Panc1 (cell line): Measurements from ENCODE around the gene ASCC2. TPM values are rescaled to one million over a fixed set of nuclear protein-coding genes. Genes with fewer than 3 reads are reported as not detected.

Experiments used
- ATAC-seq: fragments of 200-7000 bp; cut with Tn5 transposase; 2 replicates; pipeline ENCODE4 v1.9.1; 2020; ENCODE audit warnings: mild to moderate bottlenecking, moderate library complexity
- BruUV-seq: library from RNA; stranded (reverse); fragments of 400-500 nt; replicated peaks from 2 replicates; lab custom pipeline; 2021; lab: Mats Ljungman, UMichigan
- CTCF ChIA-PET: fragments of 300-600 bp; sonication (Branson Sonifier 250); formaldehyde crosslinking; loops from one replicate; lab custom pipeline; 2022; ENCODE audit warnings: antibody characterized with exemption; lab: Charles Lee
- POLR2A ChIA-PET: fragments of 300-600 bp; sonication (Branson Sonifier 250); formaldehyde crosslinking; loops from one replicate; lab custom pipeline; 2022; ENCODE audit warnings: antibody characterized with exemption; lab: Charles Lee
- DNase-seq: peaks from one replicate; pipeline ENCODE4 v3.0.0-alpha.2; 2010; ENCODE audit warnings: low read depth, low spot score
- H3K27ac ChIP-seq: 2 replicates; pipeline ENCODE4 v1.5.1; 2011; ENCODE audit warnings: mild to moderate bottlenecking, low read length, inconsistent platforms
- H3K27me3 ChIP-seq: fragments of 200-500 bp; sonication (Bioruptor generic); 2 replicates; pipeline ENCODE4 v1.6.0; 2014; ENCODE audit warnings: low read length, inconsistent platforms; ENCODE audit not compliant: control insufficient read depth, insufficient read depth
- H3K36me3 ChIP-seq: fragments of 200-500 bp; sonication (Bioruptor generic); 2 replicates; pipeline ENCODE4 v1.5.1; 2014; ENCODE audit warnings: inconsistent platforms, mild to moderate bottlenecking, low read length, moderate library complexity; ENCODE audit not compliant: control insufficient read depth, insufficient read depth
- H3K4me1 ChIP-seq: 2 replicates; pipeline ENCODE4 v1.5.1; 2011; ENCODE audit warnings: inconsistent platforms, mild to moderate bottlenecking, low read length, moderate library complexity; ENCODE audit not compliant: control insufficient read depth, insufficient read depth
- H3K4me3 ChIP-seq, 2 experiments: 2 replicates each; pipeline ENCODE4 v1.5.1; 2011 to 2012; ENCODE audit warnings: low read depth in 2 of 2, low read length in 2 of 2, mild to moderate bottlenecking in 2 of 2, inconsistent platforms in 1 of 2, moderate library complexity in 1 of 2
- H3K9me3 ChIP-seq: fragments of 200-500 bp; sonication (Bioruptor generic); 2 replicates; pipeline ENCODE4 v1.5.1; 2014; ENCODE audit warnings: low read depth, mild to moderate bottlenecking, inconsistent platforms, low read length, moderate library complexity; ENCODE audit not compliant: control insufficient read depth, insufficient read depth
- POLR2AphosphoS5 ChIP-seq: IDR thresholded peaks from 2 replicates; pipeline ENCODE4 v1.6.1; 2012; ENCODE audit warnings: mild to moderate bottlenecking, low read depth, low read length, moderate library complexity
- SIN3A ChIP-seq: IDR thresholded peaks from 2 replicates; pipeline ENCODE4 v1.6.1; 2012; ENCODE audit warnings: low read depth, mild to moderate bottlenecking, low read length, moderate library complexity, borderline replicate concordance; ENCODE audit not compliant: insufficient read depth
- TCF7L2 ChIP-seq: IDR thresholded peaks from 2 replicates; pipeline ENCODE4 v1.6.1; 2011; ENCODE audit warnings: mild to moderate bottlenecking, low read depth, low read length, inconsistent platforms
- in situ Hi-C: cut with HindIII; loops from 2 replicates; pipeline ENCODE4 v1.10.0; 2016; ENCODE audit warnings: low sequenced_read_pairs, low pct_unique_long_range_greater_than_20kb
- intact Hi-C: fragments of 100-400 bp; cut with micrococcal nuclease; formaldehyde crosslinking; loops from one replicate; pipeline ENCODE4 v1.10.0; 2022; ENCODE audit not compliant: unreplicated experiment
- total RNA-seq: library from RNA; stranded (reverse); gene quantifications from one replicate; pipeline ENCODE4 v1.2.1, GENCODE V29; 2021; ENCODE audit not compliant: unreplicated experiment
- TF ChIP-seq, protein P1 (sequence below), 2 experiments: IDR thresholded peaks; 2 replicates each; pipeline ENCODE4 v1.6.1; 2011 to 2012; ENCODE audit warnings: low read depth in 2 of 2, control low read depth in 1 of 2, low read length in 1 of 2, mild to moderate bottlenecking in 1 of 2, moderate library complexity in 1 of 2; ENCODE audit not compliant: insufficient read depth in 1 of 2
- TF ChIP-seq, protein P2 (sequence below): fragments of 450-650 bp; IDR thresholded peaks from 2 replicates; pipeline ENCODE4 v1.5.1; 2017; ENCODE audit warnings: mild to moderate bottlenecking

Gene ASCC2
- total RNA-seq, 1 experiment from 2014 or later, result 52.0 TPM

DNA sequence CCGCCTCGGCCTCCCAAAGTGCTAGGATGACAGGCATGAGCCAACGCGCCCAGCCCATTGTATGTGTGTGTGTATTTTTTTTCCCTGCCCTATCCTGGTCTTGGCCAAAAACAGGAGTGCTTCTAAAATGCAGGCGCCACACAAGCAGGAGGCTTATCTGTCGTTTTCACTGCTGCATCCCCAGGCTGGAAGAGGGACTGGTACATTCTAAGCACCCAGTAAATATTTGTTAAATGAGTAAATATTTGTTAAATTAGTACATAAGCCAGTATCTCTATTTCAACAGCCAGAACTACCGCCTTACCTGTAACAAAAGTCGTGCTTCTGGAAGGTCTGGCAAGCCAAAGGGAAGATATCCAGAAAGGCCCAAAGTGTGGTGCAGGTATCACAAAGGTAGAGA, 24.9 kb downstream of the ASCC2 start:
- H3K27me3 ChIP-seq, result no peaks in the 10 kb centered on the region
- no peak overlapping the region for H3K27ac ChIP-seq
- no peaks in the 10 kb centered on the region for H3K9me3 ChIP-seq
- ATAC-seq (no peak), DNase-seq (no peak)
- no peak overlapping the region for H3K4me3 ChIP-seq
- in situ Hi-C loops (no loop called here), intact Hi-C loops (no loop called here)
- no TSS peak for BruUV-seq
- no peak for TF ChIP-seq TCF7L2
- POLR2A ChIA-PET, result no interaction called here
- CTCF ChIA-PET, result no interaction called here
- H3K4me1 ChIP-seq, result no peaks in the 10 kb centered on the region
- H3K36me3 ChIP-seq, result peaks cover 4% of the 10 kb centered on the region

DNA sequence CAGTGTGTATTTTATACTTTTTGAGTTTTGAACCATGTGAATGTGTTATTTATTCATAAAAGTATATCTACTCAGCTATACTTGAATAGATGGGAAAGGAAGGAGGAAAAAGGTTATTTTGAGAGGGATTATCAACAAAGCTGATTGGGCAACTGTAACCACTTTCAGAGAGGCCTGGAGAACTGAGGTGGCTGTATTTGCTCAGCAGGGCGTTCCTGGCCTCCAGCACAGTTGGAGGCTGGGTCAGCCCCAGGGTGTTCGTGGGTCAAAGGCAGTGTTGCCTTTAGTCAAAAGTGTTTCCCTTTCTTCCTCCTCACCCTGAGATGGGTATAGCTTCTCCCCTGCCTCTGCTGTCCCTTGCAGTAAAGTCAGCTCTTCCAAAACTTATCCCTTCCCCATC, 26.7 kb downstream of the ASCC2 start:
- DNase-seq (no peak), ATAC-seq (no peak)
- intact Hi-C loops (no loop called here), in situ Hi-C loops (no loop called here)
- ChIA-PET POLR2A (no interaction called here), CTCF (no interaction called here)
- Histone ChIP-seq H3K4me1 (no peaks in the 10 kb centered on the region), H3K27me3 (no peaks in the 10 kb centered on the region), H3K27ac (no peak overlapping the region), H3K4me3 (no peak overlapping the region), H3K9me3 (no peaks in the 10 kb centered on the region), H3K36me3 (peaks cover 8% of the 10 kb centered on the region)
- TF ChIP-seq, protein P1, sequence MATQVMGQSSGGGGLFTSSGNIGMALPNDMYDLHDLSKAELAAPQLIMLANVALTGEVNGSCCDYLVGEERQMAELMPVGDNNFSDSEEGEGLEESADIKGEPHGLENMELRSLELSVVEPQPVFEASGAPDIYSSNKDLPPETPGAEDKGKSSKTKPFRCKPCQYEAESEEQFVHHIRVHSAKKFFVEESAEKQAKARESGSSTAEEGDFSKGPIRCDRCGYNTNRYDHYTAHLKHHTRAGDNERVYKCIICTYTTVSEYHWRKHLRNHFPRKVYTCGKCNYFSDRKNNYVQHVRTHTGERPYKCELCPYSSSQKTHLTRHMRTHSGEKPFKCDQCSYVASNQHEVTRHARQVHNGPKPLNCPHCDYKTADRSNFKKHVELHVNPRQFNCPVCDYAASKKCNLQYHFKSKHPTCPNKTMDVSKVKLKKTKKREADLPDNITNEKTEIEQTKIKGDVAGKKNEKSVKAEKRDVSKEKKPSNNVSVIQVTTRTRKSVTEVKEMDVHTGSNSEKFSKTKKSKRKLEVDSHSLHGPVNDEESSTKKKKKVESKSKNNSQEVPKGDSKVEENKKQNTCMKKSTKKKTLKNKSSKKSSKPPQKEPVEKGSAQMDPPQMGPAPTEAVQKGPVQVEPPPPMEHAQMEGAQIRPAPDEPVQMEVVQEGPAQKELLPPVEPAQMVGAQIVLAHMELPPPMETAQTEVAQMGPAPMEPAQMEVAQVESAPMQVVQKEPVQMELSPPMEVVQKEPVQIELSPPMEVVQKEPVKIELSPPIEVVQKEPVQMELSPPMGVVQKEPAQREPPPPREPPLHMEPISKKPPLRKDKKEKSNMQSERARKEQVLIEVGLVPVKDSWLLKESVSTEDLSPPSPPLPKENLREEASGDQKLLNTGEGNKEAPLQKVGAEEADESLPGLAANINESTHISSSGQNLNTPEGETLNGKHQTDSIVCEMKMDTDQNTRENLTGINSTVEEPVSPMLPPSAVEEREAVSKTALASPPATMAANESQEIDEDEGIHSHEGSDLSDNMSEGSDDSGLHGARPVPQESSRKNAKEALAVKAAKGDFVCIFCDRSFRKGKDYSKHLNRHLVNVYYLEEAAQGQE (IDR thresholded peaks at IDR 0.05; ENCODE audit: insufficient read depth in 1 of 2, low read depth in 2 of 2, low read length in 1 of 2), result no peak
- no peak for TF ChIP-seq SIN3A
- no peak for TF ChIP-seq TCF7L2
- TF ChIP-seq, protein P2, sequence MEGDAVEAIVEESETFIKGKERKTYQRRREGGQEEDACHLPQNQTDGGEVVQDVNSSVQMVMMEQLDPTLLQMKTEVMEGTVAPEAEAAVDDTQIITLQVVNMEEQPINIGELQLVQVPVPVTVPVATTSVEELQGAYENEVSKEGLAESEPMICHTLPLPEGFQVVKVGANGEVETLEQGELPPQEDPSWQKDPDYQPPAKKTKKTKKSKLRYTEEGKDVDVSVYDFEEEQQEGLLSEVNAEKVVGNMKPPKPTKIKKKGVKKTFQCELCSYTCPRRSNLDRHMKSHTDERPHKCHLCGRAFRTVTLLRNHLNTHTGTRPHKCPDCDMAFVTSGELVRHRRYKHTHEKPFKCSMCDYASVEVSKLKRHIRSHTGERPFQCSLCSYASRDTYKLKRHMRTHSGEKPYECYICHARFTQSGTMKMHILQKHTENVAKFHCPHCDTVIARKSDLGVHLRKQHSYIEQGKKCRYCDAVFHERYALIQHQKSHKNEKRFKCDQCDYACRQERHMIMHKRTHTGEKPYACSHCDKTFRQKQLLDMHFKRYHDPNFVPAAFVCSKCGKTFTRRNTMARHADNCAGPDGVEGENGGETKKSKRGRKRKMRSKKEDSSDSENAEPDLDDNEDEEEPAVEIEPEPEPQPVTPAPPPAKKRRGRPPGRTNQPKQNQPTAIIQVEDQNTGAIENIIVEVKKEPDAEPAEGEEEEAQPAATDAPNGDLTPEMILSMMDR, result no peak
- no peak for TF ChIP-seq POLR2AphosphoS5
- BruUV-seq, result no TSS peak

DNA sequence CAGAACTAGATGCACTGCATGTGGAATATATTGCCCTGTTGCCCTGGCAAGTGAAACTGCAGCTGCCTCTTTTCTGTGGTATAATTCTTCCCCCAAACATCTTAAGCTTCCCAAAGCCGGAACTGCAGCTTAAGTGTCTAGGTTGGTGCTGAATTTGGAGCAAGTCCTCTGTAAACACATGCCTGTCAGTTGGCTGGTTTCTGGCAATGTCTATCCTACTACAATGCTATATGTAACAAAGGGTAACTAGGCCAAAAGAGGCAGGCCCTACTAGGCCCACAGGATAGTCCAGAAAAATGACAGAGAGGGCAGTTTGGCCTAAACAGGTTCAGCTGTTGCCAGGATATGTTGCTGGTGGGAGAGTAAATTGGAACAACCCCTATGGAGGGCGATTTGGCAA, 27.9 kb downstream of the ASCC2 start:
- Histone ChIP-seq H3K4me1 (no peaks in the 10 kb centered on the region), H3K9me3 (no peaks in the 10 kb centered on the region), H3K4me3 (no peak overlapping the region), H3K27me3 (no peaks in the 10 kb centered on the region), H3K27ac (no peak overlapping the region), H3K36me3 (peaks cover 10% of the 10 kb centered on the region)
- TF ChIP-seq TCF7L2 (no peak), SIN3A (no peak), POLR2AphosphoS5 (no peak)
- TF ChIP-seq, protein P1 (IDR thresholded peaks at IDR 0.05; ENCODE audit: insufficient read depth in 1 of 2, low read depth in 2 of 2, low read length in 1 of 2), result no peak
- TF ChIP-seq, protein P2, result no peak
- no peak for DNase-seq
- CTCF ChIA-PET, result no interaction called here
- no TSS peak for BruUV-seq
- in situ Hi-C loops (no loop called here), intact Hi-C loops (no loop called here)
- POLR2A ChIA-PET, result no interaction called here
- no peak for ATAC-seq
